Uterus (tissue), 2 donors: ENCODE data around the gene UVRAG.

Experiments used
- CTCF ChIP-seq, 4 experiments: fragments of 200-600 bp in 2 of 4; fragments of 450-650 bp in 2 of 4; sonication (generic) in 2 of 4; IDR thresholded peaks; one replicate each; pipeline ENCODE4 v1.5.1; 2016 to 2019; ENCODE audit warnings: antibody characterized with exemption in 4 of 4, mild to moderate bottlenecking in 2 of 4, moderate library complexity in 1 of 4
- POLR2A ChIP-seq, 2 donors: fragments of 450-650 bp; IDR thresholded peaks; one replicate each; pipeline ENCODE4 v1.6.1; 2016; ENCODE audit warnings: antibody characterized with exemption in 2 of 2, mild to moderate bottlenecking in 1 of 2, moderate library complexity in 1 of 2

GRCh38 chr11:76148231-76148630, 333.2 kb downstream of the UVRAG start:
- TF ChIP-seq CTCF (IDR thresholded peaks at IDR 0.05) = no peak
- TF ChIP-seq POLR2A (IDR thresholded peaks at IDR 0.05) = no peak
